ENCODE measurements around the gene MEFV.

MEFV gene, protein sequence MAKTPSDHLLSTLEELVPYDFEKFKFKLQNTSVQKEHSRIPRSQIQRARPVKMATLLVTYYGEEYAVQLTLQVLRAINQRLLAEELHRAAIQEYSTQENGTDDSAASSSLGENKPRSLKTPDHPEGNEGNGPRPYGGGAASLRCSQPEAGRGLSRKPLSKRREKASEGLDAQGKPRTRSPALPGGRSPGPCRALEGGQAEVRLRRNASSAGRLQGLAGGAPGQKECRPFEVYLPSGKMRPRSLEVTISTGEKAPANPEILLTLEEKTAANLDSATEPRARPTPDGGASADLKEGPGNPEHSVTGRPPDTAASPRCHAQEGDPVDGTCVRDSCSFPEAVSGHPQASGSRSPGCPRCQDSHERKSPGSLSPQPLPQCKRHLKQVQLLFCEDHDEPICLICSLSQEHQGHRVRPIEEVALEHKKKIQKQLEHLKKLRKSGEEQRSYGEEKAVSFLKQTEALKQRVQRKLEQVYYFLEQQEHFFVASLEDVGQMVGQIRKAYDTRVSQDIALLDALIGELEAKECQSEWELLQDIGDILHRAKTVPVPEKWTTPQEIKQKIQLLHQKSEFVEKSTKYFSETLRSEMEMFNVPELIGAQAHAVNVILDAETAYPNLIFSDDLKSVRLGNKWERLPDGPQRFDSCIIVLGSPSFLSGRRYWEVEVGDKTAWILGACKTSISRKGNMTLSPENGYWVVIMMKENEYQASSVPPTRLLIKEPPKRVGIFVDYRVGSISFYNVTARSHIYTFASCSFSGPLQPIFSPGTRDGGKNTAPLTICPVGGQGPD

GRCh38 chr16:3256146-3256865, at the start of gene MEFV:
Gene MEFV (minus strand): TSS chr16:3256633. CDS start chr16:3256587, 46 bp downstream.
- FAIRE-seq, result no peak
- no peak for DNase-seq (ENCODE audit: insufficient read length, low spot score)

- DNase-seq (ENCODE audit: insufficient read length, low spot score), result no peak
- FAIRE-seq, result no peak
Measured at GRCh38 chr16:3306078-3306477, 49.6 kb upstream of the MEFV start.

GRCh38 chr16:3305109-3306068, 49.0 kb upstream of the MEFV start, which contains the start of the genes TIGD7 and ZNF75A:
Gene TIGD7 (minus strand): TSS chr16:3305430. CDS start chr16:3300614, 4,816 bp downstream.
Gene ZNF75A (plus strand): TSS chr16:3305497. CDS start chr16:3308429, 2,932 bp downstream.
- DNase-seq (ENCODE audit: insufficient read length, low spot score) (peak; percentile 90), FAIRE-seq (peak; percentile 91)

DNA sequence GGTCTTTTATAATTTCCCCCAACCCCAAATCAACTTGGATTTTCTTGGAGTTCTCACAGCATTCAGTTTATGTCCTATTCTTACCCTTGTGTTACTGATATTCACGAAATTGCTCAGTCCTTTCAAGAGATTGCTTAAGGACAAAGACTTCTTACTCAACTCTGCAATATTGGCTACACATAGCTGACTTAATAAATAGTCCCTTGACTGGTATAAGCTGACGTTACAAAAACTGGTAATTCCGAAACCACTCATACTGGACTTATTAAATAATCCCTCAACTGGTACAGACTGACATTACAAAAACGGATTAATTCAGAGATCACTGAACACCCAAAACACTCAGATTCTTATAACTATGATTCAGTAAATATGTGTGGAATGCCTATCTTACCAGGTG, 47.9 kb upstream of the MEFV start:
- DNase-seq (ENCODE audit: insufficient read length, low spot score) (no peak), FAIRE-seq (no peak)

DNA sequence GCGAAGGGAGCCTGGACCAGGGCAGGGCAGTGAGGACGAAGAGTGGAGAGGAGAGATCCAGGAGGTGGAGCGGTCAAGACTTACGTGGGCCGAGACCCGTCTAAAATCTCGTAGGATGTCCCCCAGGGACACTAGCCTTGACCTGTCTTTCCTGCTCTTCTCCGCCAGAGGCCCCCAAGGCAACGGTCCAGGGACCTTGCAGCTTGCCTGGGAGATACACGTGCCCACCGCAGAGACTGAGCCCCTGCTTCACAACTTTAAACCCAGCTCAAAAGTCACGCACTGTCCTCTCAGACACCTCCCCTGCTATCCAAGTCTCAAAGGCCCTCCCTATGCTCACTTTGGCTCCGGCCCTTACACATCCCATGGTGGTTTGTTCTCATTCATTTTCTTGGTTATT, 39.4 kb upstream of the MEFV start:
- DNase-seq (ENCODE audit: insufficient read length, low spot score) (no peak), FAIRE-seq (no peak)

DNA sequence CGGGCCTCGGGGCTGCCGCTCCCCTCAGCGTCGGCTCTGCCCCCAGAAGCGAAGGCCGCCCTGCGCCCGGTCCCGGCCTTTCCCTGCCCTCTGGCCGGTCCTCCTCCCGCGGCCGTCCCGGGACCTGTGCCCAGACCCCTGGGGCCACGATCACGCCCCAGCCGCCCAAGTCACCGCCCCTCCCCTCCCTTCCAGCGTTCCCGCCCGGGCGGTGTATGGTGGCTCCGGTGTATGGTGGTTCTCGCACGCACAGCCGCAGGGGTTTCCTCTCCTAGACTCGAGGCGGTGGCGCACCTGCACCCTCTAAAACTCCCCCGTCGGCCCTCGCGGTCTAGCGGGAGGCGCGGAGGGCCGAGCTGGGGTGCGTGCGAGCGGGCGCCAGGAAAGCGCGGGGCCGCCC, 38.8 kb upstream of the MEFV start:
- no peak for FAIRE-seq

GRCh38 chr16:3292604-3293003, 36.2 kb upstream of the MEFV start:
- FAIRE-seq (no peak), DNase-seq (ENCODE audit: insufficient read length, low spot score) (no peak)

More for the DNA sequence above, 38.8 kb upstream of the MEFV start:
- no peak for DNase-seq (ENCODE audit: insufficient read length, low spot score)

DNA sequence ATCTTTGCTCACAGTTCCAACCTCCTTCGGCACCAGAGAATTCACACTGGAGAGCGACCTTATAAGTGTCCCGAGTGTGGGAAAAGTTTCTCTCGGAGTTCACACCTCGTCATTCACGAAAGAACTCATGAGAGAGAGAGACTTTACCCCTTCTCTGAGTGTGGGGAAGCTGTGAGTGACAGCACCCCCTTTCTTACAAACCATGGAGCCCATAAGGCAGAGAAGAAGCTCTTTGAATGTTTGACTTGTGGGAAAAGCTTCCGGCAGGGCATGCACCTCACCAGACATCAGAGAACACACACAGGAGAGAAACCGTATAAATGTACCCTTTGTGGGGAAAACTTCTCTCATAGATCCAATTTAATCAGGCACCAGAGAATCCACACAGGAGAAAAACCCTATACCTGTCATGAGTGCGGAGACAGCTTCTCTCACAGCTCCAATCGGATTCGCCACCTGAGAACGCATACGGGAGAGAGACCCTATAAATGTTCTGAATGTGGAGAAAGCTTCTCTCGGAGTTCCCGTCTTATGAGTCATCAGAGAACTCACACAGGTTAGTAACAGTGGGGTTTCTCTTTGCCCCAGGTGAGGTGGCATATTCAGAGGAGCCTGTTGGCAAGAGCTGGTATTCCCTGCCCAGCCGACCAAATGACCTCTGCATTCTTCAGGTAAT, 33.7 kb upstream of the MEFV start:
- DNase-seq (ENCODE audit: insufficient read length, low spot score) (no peak), FAIRE-seq (no peak)

DNA sequence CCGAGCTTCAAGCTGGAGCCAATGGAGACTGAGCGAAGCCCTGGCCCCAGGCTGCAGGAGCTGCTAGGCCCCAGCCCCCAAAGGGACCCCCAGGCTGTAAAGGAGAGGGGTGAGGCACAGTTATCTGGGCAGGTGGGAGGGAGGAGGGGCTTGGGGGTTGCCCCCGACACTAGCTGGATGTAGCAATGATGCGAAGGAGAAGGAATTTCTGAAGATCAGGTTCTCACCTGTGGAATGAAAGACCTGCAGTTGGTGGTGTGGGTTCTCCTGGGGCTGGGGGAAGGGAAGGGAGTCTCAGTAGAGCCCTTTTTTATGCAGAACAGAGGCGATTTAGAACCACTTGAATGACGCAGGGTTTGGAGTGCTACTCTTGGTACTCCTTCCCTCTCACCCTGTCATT, 28.7 kb upstream of the MEFV start:
- FAIRE-seq (no peak), DNase-seq (ENCODE audit: insufficient read length, low spot score) (no peak)

DNA sequence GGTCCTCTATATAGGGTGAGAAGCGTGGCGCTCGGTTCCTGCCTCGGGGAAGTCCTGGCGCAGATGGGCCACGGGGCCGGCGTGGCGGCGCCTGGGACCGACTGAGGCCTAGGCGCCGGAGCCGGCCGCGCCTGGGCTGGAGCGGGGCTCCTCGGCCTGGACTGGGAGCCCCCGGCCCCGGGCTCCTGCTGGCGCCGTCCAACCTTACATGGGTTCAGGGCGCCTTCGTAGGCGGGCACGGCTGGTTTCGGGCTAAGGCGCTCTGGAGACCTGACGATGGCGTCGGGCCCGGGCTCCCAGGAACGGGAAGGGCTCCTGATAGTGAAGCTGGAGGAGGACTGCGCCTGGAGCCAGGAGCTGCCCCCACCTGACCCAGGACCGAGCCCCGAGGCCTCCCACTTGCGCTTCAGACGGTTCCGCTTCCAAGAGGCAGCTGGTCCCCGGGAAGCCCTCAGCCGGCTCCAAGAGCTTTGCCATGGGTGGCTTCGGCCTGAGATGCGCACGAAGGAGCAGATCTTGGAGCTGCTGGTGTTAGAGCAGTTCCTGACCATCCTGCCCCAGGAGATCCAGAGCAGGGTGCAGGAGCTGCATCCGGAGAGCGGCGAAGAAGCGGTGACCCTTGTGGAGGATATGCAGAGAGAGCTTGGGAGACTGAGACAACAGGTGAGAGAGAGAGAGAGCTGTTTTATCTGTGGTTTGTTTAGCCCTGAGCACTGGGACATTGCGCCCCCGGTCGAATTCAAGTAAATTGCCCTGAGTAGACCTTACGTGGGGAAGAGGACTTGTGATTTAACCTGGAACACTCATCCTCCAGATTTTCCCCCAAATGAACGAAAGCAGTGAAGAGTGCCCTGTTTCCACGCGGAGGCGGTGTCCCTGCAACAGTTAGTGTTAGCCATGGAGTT, 27.4 kb upstream of the MEFV start:
- FAIRE-seq, result no peak
- no peak for DNase-seq (ENCODE audit: insufficient read length, low spot score)

GRCh38 chr16:3282730-3283542, 26.5 kb upstream of the MEFV start, which contains the start of gene ZNF263:
Gene ZNF263 (plus strand): TSS chr16:3283491. CDS start chr16:3283819, 328 bp downstream.
- peak; percentile 71 for FAIRE-seq

DNA sequence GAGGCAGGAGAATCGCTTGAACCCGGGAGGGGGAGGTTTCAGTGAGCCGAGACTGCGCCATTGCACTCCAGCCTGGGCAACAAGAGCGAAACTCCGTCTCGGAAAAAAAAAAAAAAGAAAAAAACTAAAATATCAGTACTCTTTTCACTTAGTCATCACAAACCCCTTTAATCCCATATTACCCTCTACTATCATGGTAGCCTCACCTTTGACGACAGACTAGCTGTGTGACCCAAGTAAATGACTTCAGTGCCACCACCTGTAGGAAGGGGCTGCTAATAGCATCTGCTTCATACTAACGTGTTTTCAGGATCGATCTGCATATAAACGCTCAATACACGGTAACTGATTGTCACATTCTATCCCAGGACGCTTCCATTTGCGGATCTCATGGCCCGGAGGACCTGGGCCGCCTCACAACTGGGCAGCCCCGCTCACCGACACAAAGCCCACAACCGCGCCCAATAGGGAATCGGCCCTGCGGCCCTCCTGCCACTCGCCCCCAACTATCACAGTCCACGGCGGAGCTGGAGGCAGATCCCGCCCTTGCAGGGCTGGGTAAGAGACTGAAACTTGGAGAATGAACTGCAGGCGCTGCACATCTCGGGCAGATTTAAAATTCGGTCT, 25.8 kb upstream of the MEFV start:
- DNase-seq (ENCODE audit: insufficient read length, low spot score), result peak; percentile 78
- no peak for FAIRE-seq

More at GRCh38 chr16:3282730-3283542, 26.5 kb upstream of the MEFV start, which contains the start of gene ZNF263:
- peak; percentile 96 for DNase-seq (ENCODE audit: insufficient read length, low spot score)

DNA sequence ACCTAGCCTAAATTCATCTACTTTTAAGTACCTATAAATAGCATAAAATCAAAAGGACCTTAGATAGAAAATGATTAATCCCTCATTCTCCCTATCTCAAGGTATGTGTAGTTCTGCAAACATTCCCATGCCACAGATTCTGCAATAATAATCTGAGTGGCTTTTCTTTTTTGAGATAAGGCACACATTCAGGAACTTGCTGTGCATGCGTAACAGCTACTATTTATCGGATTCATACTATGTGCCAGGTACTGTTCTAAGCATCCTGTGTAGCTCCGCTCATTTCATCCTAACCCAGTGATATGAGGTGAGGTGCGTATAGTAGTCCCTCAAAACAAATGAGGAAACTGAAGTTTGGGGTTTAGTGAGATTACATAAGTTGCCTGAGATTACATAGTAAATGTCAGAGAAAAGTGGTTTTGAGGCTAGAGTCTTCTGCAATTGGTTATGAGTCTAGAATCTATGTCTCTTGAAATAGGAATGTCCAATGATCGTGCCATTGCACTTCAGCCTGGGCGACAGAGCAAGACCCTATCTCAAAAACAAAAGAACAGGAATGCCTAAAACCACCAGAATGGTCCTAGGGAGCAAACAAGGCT, 24.9 kb upstream of the MEFV start:
- no peak for DNase-seq (ENCODE audit: insufficient read length, low spot score)
- no peak for FAIRE-seq

GRCh38 chr16:3276679-3277078, 20.2 kb upstream of the MEFV start:
- DNase-seq (ENCODE audit: insufficient read length, low spot score), result no peak
- no peak for FAIRE-seq

GRCh38 chr16:3274947-3275346, 18.5 kb upstream of the MEFV start:
- DNase-seq (ENCODE audit: insufficient read length, low spot score) (no peak), FAIRE-seq (no peak)

- DNase-seq (ENCODE audit: insufficient read length, low spot score) (no peak), FAIRE-seq (no peak)
Measured at GRCh38 chr16:3274490-3274889, 18.1 kb upstream of the MEFV start.

Measured in HTR-8/SVneo (cell line).